SK-N-SH (cell line): ENCODE results near the gene AFAP1L2. TPM values are rescaled to one million over a fixed set of nuclear protein-coding genes. Genes with fewer than 3 reads are reported as not detected.

Experiments
- CTCF ChIA-PET: fragments of 300-600, 350-600 bp; formaldehyde crosslinking; extraction: SDS; loops from one replicate; lab custom pipeline; 2021; lab: Yijun Ruan, JAX
- POLR2A ChIA-PET: fragments of 350-600 bp; sonication (Branson Sonifier 250); formaldehyde crosslinking; extraction: SDS; loops from one replicate; lab custom pipeline; 2020; ENCODE audit warnings: antibody characterized with exemption, inconsistent platforms; lab: Yijun Ruan, JAX
- DNase-seq: peaks from one replicate; pipeline ENCODE4 v3.0.0; 2012
- H2AFZ ChIP-seq: fragments of 200-600 bp; sonication (generic); 2 replicates; pipeline ENCODE4 v1.8.1; 2016; ENCODE audit warnings: antibody characterized with exemption, mild to moderate bottlenecking, low read depth
- H3F3A ChIP-seq: fragments of 200-600 bp; sonication (generic); replicated peaks from 2 replicates; pipeline ENCODE3; 2016; ENCODE audit warnings: antibody characterized with exemption, mild to moderate bottlenecking; ENCODE audit not compliant: insufficient read depth
- H3K27ac ChIP-seq, 2 experiments: fragments of 200-500 bp in 1 of 2; fragments of 200-600 bp in 1 of 2; sonication (Bioruptor generic) in 1 of 2; sonication (generic), shearing (Covaris generic) in 1 of 2; 2 replicates each; pipeline versions ENCODE4 v1.5.1 to v1.6.1; 2014 to 2016; ENCODE audit warnings: low read depth in 2 of 2, inconsistent platforms in 1 of 2, low read length in 1 of 2, mild to moderate bottlenecking in 1 of 2, mixed read lengths in 1 of 2
- H3K27me3 ChIP-seq: fragments of 200-600 bp; sonication (generic), shearing (Covaris generic); 2 replicates; pipeline ENCODE4 v1.6.1; 2016; ENCODE audit warnings: mixed run types; ENCODE audit not compliant: insufficient read depth
- H3K36me3 ChIP-seq, 2 experiments: fragments of 200-500 bp in 1 of 2; fragments of 200-600 bp in 1 of 2; sonication (Bioruptor generic) in 1 of 2; sonication (generic) in 1 of 2; replicated peaks in 1 of 2; 2 replicates each; pipeline versions ENCODE3 to v1.5.1; 2014 to 2016; ENCODE audit warnings: low read length in 1 of 2, mild to moderate bottlenecking in 1 of 2; ENCODE audit not compliant: insufficient read depth in 2 of 2, control insufficient read depth in 1 of 2
- H3K4me1 ChIP-seq, 2 experiments: fragments of 200-500 bp in 1 of 2; fragments of 200-600 bp in 1 of 2; sonication (Bioruptor generic) in 1 of 2; sonication (generic), shearing (Covaris generic) in 1 of 2; 2 replicates each; pipeline versions ENCODE4 v1.5.1 to v1.6.1; 2014 to 2016; ENCODE audit warnings: low read depth in 1 of 2, low read length in 1 of 2, mixed run types in 1 of 2; ENCODE audit not compliant: insufficient read depth in 2 of 2, control insufficient read depth in 1 of 2
- H3K4me2 ChIP-seq: fragments of 200-600 bp; sonication (generic), shearing (Covaris generic); 2 replicates; pipeline ENCODE4 v1.6.1; 2017; ENCODE audit warnings: mixed run types
- H3K4me3 ChIP-seq, 2 experiments: fragments of 200-500 bp in 1 of 2; fragments of 200-600 bp in 1 of 2; sonication (Bioruptor generic) in 1 of 2; sonication (generic), shearing (Covaris generic) in 1 of 2; 2 replicates each; pipeline versions ENCODE4 v1.5.1 to v1.8.1; 2014 to 2016; ENCODE audit warnings: low read depth in 2 of 2, inconsistent platforms in 1 of 2, low read length in 1 of 2, mild to moderate bottlenecking in 1 of 2, mixed read lengths in 1 of 2, moderate library complexity in 1 of 2
- H3K79me2 ChIP-seq: fragments of 200-600 bp; sonication (generic); 2 replicates; pipeline ENCODE4 v1.8.1; 2017; ENCODE audit warnings: mild to moderate bottlenecking; ENCODE audit not compliant: insufficient read depth
- H3K9ac ChIP-seq: fragments of 200-600 bp; sonication (generic); 2 replicates; pipeline ENCODE4 v1.6.1; 2017; ENCODE audit warnings: mixed run types
- H3K9me2 ChIP-seq: fragments of 200-600 bp; sonication (generic); 2 replicates; pipeline ENCODE4 v1.6.1; 2017; ENCODE audit warnings: mixed run types
- H3K9me3 ChIP-seq: fragments of 200-600 bp; sonication (generic); 2 replicates; pipeline ENCODE4 v1.6.1; 2017; ENCODE audit warnings: mixed run types, mild to moderate bottlenecking, moderate library complexity
- H4K20me1 ChIP-seq: fragments of 200-600 bp; sonication (generic); 2 replicates; pipeline ENCODE4 v1.6.1; 2017; ENCODE audit warnings: mild to moderate bottlenecking, mixed run types; ENCODE audit not compliant: insufficient read depth
- CTCF ChIP-seq: fragments of 200-600 bp; sonication (generic); IDR thresholded peaks from 2 replicates; pipeline ENCODE4 v1.6.1; 2017; ENCODE audit warnings: antibody characterized with exemption, mild to moderate bottlenecking, moderate library complexity
- FOSL2 ChIP-seq: IDR thresholded peaks from 2 replicates; pipeline ENCODE4 v1.4.0; 2012; ENCODE audit warnings: low read depth, mild to moderate bottlenecking, moderate library complexity, borderline replicate concordance
- MEF2A ChIP-seq: IDR thresholded peaks from 2 replicates; pipeline ENCODE4 v1.4.0; 2012; ENCODE audit warnings: low read depth, borderline replicate concordance
- RFX5 ChIP-seq: IDR thresholded peaks from 2 replicates; pipeline ENCODE4 v1.6.1; 2012; ENCODE audit warnings: mild to moderate bottlenecking, improper control_type of control experiment, low read length
- RXRA ChIP-seq: IDR thresholded peaks from 2 replicates; pipeline ENCODE4 v1.4.0; 2012; ENCODE audit warnings: low read depth, mild to moderate bottlenecking, borderline replicate concordance
- TEAD4 ChIP-seq: IDR thresholded peaks from 2 replicates; pipeline ENCODE4 v1.4.0; 2012; ENCODE audit warnings: mild to moderate bottlenecking, borderline replicate concordance; ENCODE audit not compliant: insufficient read depth
- YY1 ChIP-seq: IDR thresholded peaks from 2 replicates; pipeline ENCODE4 v1.4.0; 2012; ENCODE audit warnings: low read depth, mild to moderate bottlenecking
- ZBTB33 ChIP-seq: IDR thresholded peaks from 2 replicates; pipeline ENCODE4 v1.4.0; 2012; ENCODE audit warnings: low read depth, borderline replicate concordance
- WGBS: methylation state at CpG from one replicate; pipeline ENCODE4 v1.1.6; 2017; ENCODE audit warnings: low lambda C conversion rate; 5-methylcytosine and 5-hydroxymethylcytosine counted together
- polyA plus RNA-seq, 3 experiments: library from polyadenylated mRNA; depleted of rRNA; stranded (reverse); fragments of >200 nt; gene quantifications; 2 replicates each; pipeline ENCODE4 v1.2.3, GENCODE V29; 2012
- TF ChIP-seq, protein P1 (sequence below): IDR thresholded peaks from 2 replicates; pipeline ENCODE4 v1.4.0; 2012; ENCODE audit warnings: low read depth
- TF ChIP-seq, protein P2 (sequence below): fragments of 150-350 bp; IDR thresholded peaks from 2 replicates; pipeline ENCODE4 v1.6.1; 2017; ENCODE audit warnings: antibody characterized with exemption, low read length, low read depth, borderline replicate concordance

AFAP1L2 gene
- polyA plus RNA-seq, 1 of the 3 experiments (the other 2 are of a cell fraction) = 0.54 TPM

- no peak for TF ChIP-seq CTCF
- TF ChIP-seq, protein P1, sequence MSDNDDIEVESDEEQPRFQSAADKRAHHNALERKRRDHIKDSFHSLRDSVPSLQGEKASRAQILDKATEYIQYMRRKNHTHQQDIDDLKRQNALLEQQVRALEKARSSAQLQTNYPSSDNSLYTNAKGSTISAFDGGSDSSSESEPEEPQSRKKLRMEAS = no peak
- TF ChIP-seq TEAD4 = no peak
- TF ChIP-seq RXRA = no peak
Observed at GRCh38 chr10:114386452-114386851, 17.9 kb downstream of the AFAP1L2 start (continued).

DNA sequence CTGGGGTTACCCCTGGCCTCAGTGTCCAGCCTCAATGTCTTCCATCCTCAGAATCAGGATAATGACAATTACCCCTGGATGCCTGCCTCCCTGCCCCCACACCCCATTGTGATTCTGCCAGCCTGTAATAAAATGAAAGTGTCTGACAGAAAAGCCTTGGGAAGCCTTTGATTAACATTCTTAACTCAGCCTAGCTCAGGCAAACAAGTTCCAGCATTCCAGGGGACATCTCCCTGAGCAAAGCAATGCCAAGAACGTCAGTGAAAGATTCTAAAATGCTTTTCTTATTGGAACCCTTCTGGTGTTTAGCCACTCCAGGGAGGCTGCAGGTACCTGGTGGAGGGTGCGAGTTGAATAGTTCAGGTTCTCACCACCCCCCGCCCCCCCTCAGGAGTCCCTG, 18.7 kb downstream of the AFAP1L2 start:
- no peak overlapping the region for H3K4me2 ChIP-seq
- DNase-seq = no peak
- no peaks in the 10 kb centered on the region for H3F3A ChIP-seq
- H3K4me1 ChIP-seq = no peaks in the 10 kb centered on the region; a peak in 1 of 4 replicates
- H3K27me3 ChIP-seq = no peaks in the 10 kb centered on the region
- H3K4me3 ChIP-seq = no peak overlapping the region
- ChIA-PET CTCF (no interaction called here), POLR2A (no interaction called here)
- 38% methylated on average over 2 of the region's 3 CpGs for WGBS
- no peaks in the 10 kb centered on the region for H3K36me3 ChIP-seq
- H4K20me1 ChIP-seq = no peaks in the 10 kb centered on the region
- H3K9me3 ChIP-seq = no peaks in the 10 kb centered on the region
- no peak for TF ChIP-seq ZBTB33
- TF ChIP-seq, protein P1 = no peak
- TF ChIP-seq, protein P2, sequence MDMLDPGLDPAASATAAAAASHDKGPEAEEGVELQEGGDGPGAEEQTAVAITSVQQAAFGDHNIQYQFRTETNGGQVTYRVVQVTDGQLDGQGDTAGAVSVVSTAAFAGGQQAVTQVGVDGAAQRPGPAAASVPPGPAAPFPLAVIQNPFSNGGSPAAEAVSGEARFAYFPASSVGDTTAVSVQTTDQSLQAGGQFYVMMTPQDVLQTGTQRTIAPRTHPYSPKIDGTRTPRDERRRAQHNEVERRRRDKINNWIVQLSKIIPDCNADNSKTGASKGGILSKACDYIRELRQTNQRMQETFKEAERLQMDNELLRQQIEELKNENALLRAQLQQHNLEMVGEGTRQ = no peak
- no peak for TF ChIP-seq MEF2A
- TF ChIP-seq YY1 = no peak
- no peak for TF ChIP-seq FOSL2
- TF ChIP-seq RFX5 = no peak
- H2AFZ ChIP-seq = no peak overlapping the region
- no peak overlapping the region for H3K9ac ChIP-seq
- no peaks in the 10 kb centered on the region for H3K79me2 ChIP-seq
- H3K27ac ChIP-seq = no peak overlapping the region
- H3K9me2 ChIP-seq = no peaks in the 10 kb centered on the region
